OCI-LY1 (cell line): ENCODE results near the gene TCEANC.

Source experiments
- H2AFZ ChIP-seq: fragments of 200-600 bp; sonication (generic), shearing (Covaris generic); 2 replicates; pipeline ENCODE4 v1.6.0; 2014; ENCODE audit warnings: antibody characterized with exemption, mild to moderate bottlenecking, low read length
- H3F3A ChIP-seq: fragments of 200-600 bp; sonication (generic), shearing (Covaris generic); 2 replicates; pipeline ENCODE4 v1.6.0; 2014; ENCODE audit warnings: mild to moderate bottlenecking, antibody characterized with exemption, low read length, moderate library complexity; ENCODE audit not compliant: insufficient read depth
- H3K27ac ChIP-seq: fragments of 200-600 bp; sonication (generic); 2 replicates; pipeline ENCODE4 v1.5.1; 2014; ENCODE audit warnings: low read length, mixed run types, mild to moderate bottlenecking, low read depth; ENCODE audit not compliant: poor library complexity, severe bottlenecking
- H3K27me3 ChIP-seq: fragments of 200-600 bp; sonication (generic); 2 replicates; pipeline ENCODE4 v1.6.0; 2014; ENCODE audit warnings: antibody characterized with exemption, mild to moderate bottlenecking, low read length, moderate library complexity; ENCODE audit not compliant: insufficient read depth
- H3K36me3 ChIP-seq: fragments of 200-600 bp; sonication (generic); 2 replicates; pipeline ENCODE4 v1.6.1; 2014; ENCODE audit warnings: mild to moderate bottlenecking, antibody characterized with exemption, low read length, moderate library complexity, mixed read lengths; ENCODE audit not compliant: insufficient read depth
- H3K4me1 ChIP-seq: fragments of 200-600 bp; sonication (generic); 2 replicates; pipeline ENCODE4 v1.5.1; 2014; ENCODE audit warnings: mild to moderate bottlenecking, low read length, moderate library complexity; ENCODE audit not compliant: insufficient read depth, severe bottlenecking
- H3K4me2 ChIP-seq: fragments of 200-600 bp; sonication (generic), shearing (Covaris generic); 2 replicates; pipeline ENCODE4 v1.6.1; 2014; ENCODE audit warnings: low read length
- H3K4me3 ChIP-seq: fragments of 200-600 bp; sonication (generic); 2 replicates; pipeline ENCODE4 v1.5.1; 2014; ENCODE audit warnings: low read length, low read depth, mild to moderate bottlenecking, mixed read lengths; ENCODE audit not compliant: poor library complexity, severe bottlenecking
- H3K79me2 ChIP-seq: fragments of 200-600 bp; shearing (Covaris generic); 2 replicates; pipeline ENCODE4 v1.6.1; 2016; ENCODE audit warnings: mixed run types, low read length, mixed read lengths; ENCODE audit not compliant: insufficient read depth
- H3K9ac ChIP-seq: fragments of 200-600 bp; sonication (generic), shearing (Covaris generic); 2 replicates; pipeline ENCODE4 v1.6.1; 2014; ENCODE audit warnings: mild to moderate bottlenecking, low read length, mixed read lengths
- H3K9me2 ChIP-seq: fragments of 200-600 bp; sonication (generic), shearing (Covaris generic); 2 replicates; pipeline ENCODE4 v1.6.1; 2014; ENCODE audit warnings: low read depth, mild to moderate bottlenecking, low read length, mixed read lengths
- H3K9me3 ChIP-seq: fragments of 200-600 bp; shearing (Covaris generic); 2 replicates; pipeline ENCODE4 v1.6.1; 2014; ENCODE audit warnings: low read length, mixed read lengths
- H4K20me1 ChIP-seq: fragments of 200-600 bp; sonication (generic), shearing (Covaris generic); 2 replicates; pipeline ENCODE4 v1.6.0; 2016; ENCODE audit warnings: mild to moderate bottlenecking, low read length; ENCODE audit not compliant: insufficient read depth
- EZH2 ChIP-seq: fragments of 200-600 bp; sonication (generic), shearing (Covaris generic); IDR thresholded peaks from 2 replicates; pipeline ENCODE4 v1.8.0; 2017; ENCODE audit warnings: borderline replicate concordance, mixed run types, mild to moderate bottlenecking, antibody characterized with exemption, low read length, moderate library complexity, mixed read lengths
- TF ChIP-seq, protein P1 (sequence below): fragments of 200-600 bp; sonication (generic), shearing (Covaris generic); IDR thresholded peaks from 2 replicates; pipeline ENCODE4 v1.5.1; 2017; ENCODE audit warnings: mild to moderate bottlenecking, antibody characterized with exemption, low read length, moderate library complexity, mixed read lengths

Gene TCEANC

DNA sequence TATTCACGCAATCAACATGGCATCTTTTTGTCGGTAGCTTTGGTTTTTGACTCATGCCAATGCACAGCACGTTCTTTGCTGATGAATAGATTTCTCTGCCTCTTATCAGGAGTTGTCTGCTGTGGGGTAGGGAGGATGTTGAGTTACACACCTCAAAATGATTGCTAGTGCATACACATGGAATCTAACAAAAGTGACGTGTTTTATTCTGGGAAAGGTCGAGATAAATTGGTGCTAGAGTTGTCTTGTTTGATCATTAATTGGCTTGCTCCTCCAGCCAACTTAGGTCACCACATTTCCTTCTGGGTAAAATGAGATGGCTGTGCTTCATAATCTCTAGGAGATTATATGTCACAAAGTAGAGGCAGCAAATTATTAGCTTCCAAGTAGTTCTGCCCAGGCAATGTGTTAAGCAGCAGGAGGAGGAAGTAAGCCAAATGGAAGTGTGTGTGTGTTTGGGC lies 39.9 kb downstream of the TCEANC start:
- Histone ChIP-seq H3F3A (no peaks in the 10 kb centered on the region), H3K4me2 (peak overlapping the region; percentile 57), H3K27ac (peak overlapping the region; percentile 79), H3K9ac (peak overlapping the region; percentile 42; the same call in 1 of the 2 replicates), H3K36me3 (no peaks in the 10 kb centered on the region), H3K4me1 (peaks cover 68% of the 10 kb centered on the region), H3K9me2 (no peaks in the 10 kb centered on the region), H3K4me3 (peak overlapping the region; percentile 39), H2AFZ (no peak overlapping the region), H4K20me1 (no peaks in the 10 kb centered on the region), H3K27me3 (no peaks in the 10 kb centered on the region), H3K9me3 (no peaks in the 10 kb centered on the region), H3K79me2 (peaks cover 69% of the 10 kb centered on the region)
- TF ChIP-seq, protein P1, sequence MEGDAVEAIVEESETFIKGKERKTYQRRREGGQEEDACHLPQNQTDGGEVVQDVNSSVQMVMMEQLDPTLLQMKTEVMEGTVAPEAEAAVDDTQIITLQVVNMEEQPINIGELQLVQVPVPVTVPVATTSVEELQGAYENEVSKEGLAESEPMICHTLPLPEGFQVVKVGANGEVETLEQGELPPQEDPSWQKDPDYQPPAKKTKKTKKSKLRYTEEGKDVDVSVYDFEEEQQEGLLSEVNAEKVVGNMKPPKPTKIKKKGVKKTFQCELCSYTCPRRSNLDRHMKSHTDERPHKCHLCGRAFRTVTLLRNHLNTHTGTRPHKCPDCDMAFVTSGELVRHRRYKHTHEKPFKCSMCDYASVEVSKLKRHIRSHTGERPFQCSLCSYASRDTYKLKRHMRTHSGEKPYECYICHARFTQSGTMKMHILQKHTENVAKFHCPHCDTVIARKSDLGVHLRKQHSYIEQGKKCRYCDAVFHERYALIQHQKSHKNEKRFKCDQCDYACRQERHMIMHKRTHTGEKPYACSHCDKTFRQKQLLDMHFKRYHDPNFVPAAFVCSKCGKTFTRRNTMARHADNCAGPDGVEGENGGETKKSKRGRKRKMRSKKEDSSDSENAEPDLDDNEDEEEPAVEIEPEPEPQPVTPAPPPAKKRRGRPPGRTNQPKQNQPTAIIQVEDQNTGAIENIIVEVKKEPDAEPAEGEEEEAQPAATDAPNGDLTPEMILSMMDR: no peak
- no peak for TF ChIP-seq EZH2

GRCh38 chrX:13693341-13693961 lies 40.5 kb downstream of the TCEANC start:
- peak overlapping the region; percentile 79 for H3K27ac ChIP-seq
- H3K79me2 ChIP-seq: peaks cover 76% of the 10 kb centered on the region
- no peaks in the 10 kb centered on the region for H4K20me1 ChIP-seq

DNA sequence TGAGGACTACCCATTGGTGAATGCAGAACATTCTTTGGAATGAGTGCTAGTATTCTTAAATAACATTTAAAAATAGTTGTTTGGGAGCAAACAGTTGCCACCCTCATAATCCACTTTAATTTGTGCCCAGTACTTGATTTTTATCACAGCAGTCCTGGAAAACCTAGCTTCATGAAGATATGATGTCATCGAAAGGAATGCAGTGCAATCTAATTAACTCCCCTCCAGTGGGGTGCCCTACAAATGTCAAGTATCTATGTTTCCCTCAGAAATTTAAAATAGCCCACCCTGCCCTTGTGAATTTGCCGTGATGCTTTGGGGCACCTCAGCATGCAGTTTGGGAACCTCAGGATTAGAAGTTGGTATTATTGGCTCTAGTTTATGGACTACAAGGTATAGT lies 41.4 kb downstream of the TCEANC start:
- TF ChIP-seq EZH2: no peak
- TF ChIP-seq, protein P1: no peak
- peak overlapping the region; percentile 79 for H3K27ac ChIP-seq

More at GRCh38 chrX:13693341-13693961, 40.5 kb downstream of the TCEANC start:
- Histone ChIP-seq H3K9me3 (no peaks in the 10 kb centered on the region), H3K4me1 (peaks cover 68% of the 10 kb centered on the region), H3K9ac (no peak overlapping the region; the same call in 1 of the 2 replicates), H3F3A (no peaks in the 10 kb centered on the region), H3K27me3 (no peaks in the 10 kb centered on the region), H3K9me2 (no peaks in the 10 kb centered on the region), H3K36me3 (no peaks in the 10 kb centered on the region), H2AFZ (no peak overlapping the region), H3K4me2 (peak overlapping the region; percentile 57), H3K4me3 (no peak overlapping the region)
- TF ChIP-seq EZH2: no peak
- TF ChIP-seq, protein P1: no peak

More for the DNA sequence above, 41.4 kb downstream of the TCEANC start:
- H2AFZ ChIP-seq: no peak overlapping the region
- H3K4me2 ChIP-seq: no peak overlapping the region
- no peaks in the 10 kb centered on the region for H3K9me2 ChIP-seq
- no peaks in the 10 kb centered on the region for H3K36me3 ChIP-seq
- no peaks in the 10 kb centered on the region for H3K27me3 ChIP-seq
- no peak overlapping the region for H3K9ac ChIP-seq
- no peaks in the 10 kb centered on the region for H4K20me1 ChIP-seq
- no peak overlapping the region for H3K4me3 ChIP-seq
- peaks cover 75% of the 10 kb centered on the region for H3K4me1 ChIP-seq
- no peaks in the 10 kb centered on the region for H3K9me3 ChIP-seq
- H3K79me2 ChIP-seq: peaks cover 83% of the 10 kb centered on the region
- H3F3A ChIP-seq: no peaks in the 10 kb centered on the region
